H1 (cell line): ENCODE measurements around the gene CAMTA1. TPM values are rescaled to one million over a fixed set of nuclear protein-coding genes. Genes with fewer than 3 reads are reported as not detected.
A peak's percentile ranks its signal among the peaks of the same experiment; 100 is the strongest.

Experiments
- CTCF ChIA-PET: fragments of 300-600 bp; sonication (Branson Sonifier 250); formaldehyde crosslinking; loops from one replicate; lab custom pipeline; 2021; ENCODE audit not compliant: partially characterized antibody; lab: Charles Lee
- POLR2A ChIA-PET: fragments of 300-600 bp; sonication (Branson Sonifier 250); formaldehyde crosslinking; loops from one replicate; lab custom pipeline; 2021; ENCODE audit warnings: inconsistent platforms; ENCODE audit not compliant: partially characterized antibody; lab: Charles Lee
- DNase-seq, 2 experiments: peaks; one replicate each; pipeline versions ENCODE4 v3.0.0 to v3.0.0-alpha.2; 2010 to 2022; ENCODE audit warnings: low spot score in 2 of 2, low read depth in 1 of 2, mixed read lengths in 1 of 2
- FAIRE-seq: peaks from 2 replicates; lab custom pipeline; 2011; peaks lifted over from hg19 to GRCh38; lab: Jason Lieb, UNC
- H2AFZ ChIP-seq: 2 replicates; pipeline ENCODE4 v1.8.1; 2012; ENCODE audit warnings: low read length, inconsistent platforms
- H2AK5ac ChIP-seq: 2 replicates; pipeline ENCODE4 v1.6.1; 2013; ENCODE audit warnings: low read depth, low read length
- H2BK120ac ChIP-seq: replicated peaks from 2 replicates; pipeline ENCODE3; 2013; ENCODE audit warnings: low read depth, low read length, inconsistent platforms
- H2BK12ac ChIP-seq: 2 replicates; pipeline ENCODE4 v1.6.1; 2013; ENCODE audit warnings: low read depth, low read length
- H2BK15ac ChIP-seq: 2 replicates; pipeline ENCODE4 v1.6.1; 2013; ENCODE audit warnings: low read length
- H2BK20ac ChIP-seq: 2 replicates; pipeline ENCODE4 v1.6.1; 2013; ENCODE audit warnings: low read length
- H2BK5ac ChIP-seq: 2 replicates; pipeline ENCODE4 v1.6.1; 2013; ENCODE audit warnings: low read depth, low read length
- H3K14ac ChIP-seq: 2 replicates; pipeline ENCODE4 v1.6.1; 2013; ENCODE audit warnings: inconsistent platforms; ENCODE audit not compliant: insufficient read length
- H3K18ac ChIP-seq: 2 replicates; pipeline ENCODE4 v1.6.1; 2013; ENCODE audit warnings: low read length; ENCODE audit errors: extremely low read depth
- H3K23ac ChIP-seq: 2 replicates; pipeline ENCODE4 v1.6.1; 2013; ENCODE audit warnings: inconsistent platforms; ENCODE audit not compliant: insufficient read length
- H3K23me2 ChIP-seq: 2 replicates; pipeline ENCODE4 v1.6.1; 2013; ENCODE audit warnings: low read depth, low read length
- H3K27ac ChIP-seq: 2 replicates; pipeline ENCODE4 v1.6.1; 2011; ENCODE audit warnings: low read depth, low read length, inconsistent platforms
- H3K27me3 ChIP-seq, 4 experiments: replicated peaks in 1 of 4; 1 replicate in 1 of 4; 2 replicates in 3 of 4; pipeline versions ENCODE4 v1.6.1 to v1.8.1; 2011 to 2013; ENCODE audit warnings: low read length in 3 of 4, mild to moderate bottlenecking in 3 of 4, inconsistent platforms in 2 of 4, mixed read lengths in 2 of 4, moderate library complexity in 1 of 4; ENCODE audit not compliant: control insufficient read depth in 3 of 4, insufficient read depth in 3 of 4; ENCODE audit errors: extremely low read depth in 1 of 4
- H3K36me3 ChIP-seq, 4 experiments: 2 replicates each; pipeline versions ENCODE4 v1.6.1 to v1.8.1; 2011 to 2013; ENCODE audit warnings: mild to moderate bottlenecking in 4 of 4, low read length in 3 of 4, moderate library complexity in 2 of 4, control low read depth in 1 of 4, inconsistent platforms in 1 of 4; ENCODE audit not compliant: insufficient read depth in 4 of 4, control insufficient read depth in 2 of 4
- H3K4ac ChIP-seq: replicated peaks from 2 replicates; pipeline ENCODE3; 2013; ENCODE audit warnings: low read length, low read depth, mixed read lengths, inconsistent platforms; ENCODE audit not compliant: insufficient read length
- H3K4me1 ChIP-seq, 4 experiments: replicated peaks in 1 of 4; 1 replicate in 1 of 4; 2 replicates in 3 of 4; pipeline versions ENCODE4 v1.6.1 to v1.8.1; 2011 to 2013; ENCODE audit warnings: low read length in 3 of 4, inconsistent platforms in 2 of 4, mixed read lengths in 1 of 4; ENCODE audit not compliant: insufficient read depth in 4 of 4, control insufficient read depth in 3 of 4
- H3K4me2 ChIP-seq, 2 experiments: 2 replicates each; pipeline versions ENCODE4 v1.6.1 to v1.8.1; 2011 to 2013; ENCODE audit warnings: low read depth in 2 of 2, low read length in 2 of 2, control low read depth in 1 of 2, inconsistent platforms in 1 of 2, mild to moderate bottlenecking in 1 of 2; ENCODE audit not compliant: insufficient read depth in 1 of 2
- H3K4me3 ChIP-seq, 4 experiments: fragments of 200-600, 300-600 bp in 1 of 4; sonication (generic), shearing (Covaris generic), sonication (Bioruptor Twin) in 1 of 4; 2 replicates each; pipeline versions ENCODE4 v1.5.1 to v1.8.1; 2011 to 2016; ENCODE audit warnings: low read length in 4 of 4, low read depth in 3 of 4, control low read depth in 2 of 4, inconsistent platforms in 2 of 4, mild to moderate bottlenecking in 2 of 4, mixed read lengths in 1 of 4, moderate library complexity in 1 of 4; ENCODE audit not compliant: insufficient read depth in 2 of 4; ENCODE audit errors: extremely low read depth in 1 of 4
- H3K56ac ChIP-seq: replicated peaks from 2 replicates; pipeline ENCODE3; 2013; ENCODE audit warnings: low read depth, mild to moderate bottlenecking, mixed read lengths, low read length, inconsistent platforms; ENCODE audit not compliant: insufficient read length
- H3K79me1 ChIP-seq: 2 replicates; pipeline ENCODE4 v1.6.1; 2013; ENCODE audit warnings: low read depth, low read length, control low read depth
- H3K79me2 ChIP-seq, 2 experiments: 2 replicates each; pipeline versions ENCODE4 v1.6.1 to v1.8.1; 2012 to 2013; ENCODE audit warnings: low read length in 2 of 2, mild to moderate bottlenecking in 2 of 2, inconsistent platforms in 1 of 2; ENCODE audit not compliant: insufficient read depth in 2 of 2, control insufficient read depth in 1 of 2
- H3K9ac ChIP-seq, 4 experiments: replicated peaks in 1 of 4; 1 replicate in 1 of 4; 2 replicates in 3 of 4; pipeline versions ENCODE4 v1.6.1 to v1.8.1; 2011 to 2013; ENCODE audit warnings: low read depth in 3 of 4, low read length in 3 of 4, control low read depth in 2 of 4, mild to moderate bottlenecking in 2 of 4, moderate library complexity in 2 of 4, inconsistent platforms in 1 of 4; ENCODE audit errors: extremely low read depth in 1 of 4
- H3K9me3 ChIP-seq, 2 experiments: 2 replicates each; pipeline versions ENCODE4 v1.6.1 to v1.8.1; 2012 to 2013; ENCODE audit warnings: mild to moderate bottlenecking in 2 of 2, moderate library complexity in 2 of 2, control low read depth in 1 of 2, inconsistent platforms in 1 of 2, low read depth in 1 of 2, low read length in 1 of 2, mixed read lengths in 1 of 2; ENCODE audit not compliant: insufficient read depth in 2 of 2
- H4K20me1 ChIP-seq, 2 experiments: replicated peaks in 1 of 2; 2 replicates each; pipeline versions ENCODE3 to v1.8.1; 2011 to 2013; ENCODE audit warnings: inconsistent platforms in 2 of 2, low read length in 2 of 2, mild to moderate bottlenecking in 1 of 2; ENCODE audit not compliant: insufficient read depth in 2 of 2, control insufficient read depth in 1 of 2
- H4K5ac ChIP-seq: 2 replicates; pipeline ENCODE4 v1.6.1; 2013; ENCODE audit warnings: low read length, low read depth, mixed read lengths, inconsistent platforms; ENCODE audit not compliant: insufficient read length
- H4K8ac ChIP-seq: 2 replicates; pipeline ENCODE4 v1.8.0; 2013; ENCODE audit warnings: mild to moderate bottlenecking, moderate library complexity, low read length, inconsistent platforms; ENCODE audit not compliant: insufficient read depth; ENCODE audit errors: extremely low read depth
- H4K91ac ChIP-seq: replicated peaks from 2 replicates; pipeline ENCODE3; 2013; ENCODE audit warnings: low read length, mixed read lengths, inconsistent platforms; ENCODE audit not compliant: insufficient read length
- CHD1 ChIP-seq: IDR thresholded peaks from 2 replicates; pipeline ENCODE4 v1.6.1; 2012; ENCODE audit warnings: low read depth, low read length, improper control_type of control experiment
- EP300 ChIP-seq, 2 experiments: IDR thresholded peaks; 1 replicate in 1 of 2; 2 replicates in 1 of 2; pipeline ENCODE4 v1.6.1; 2011 to 2012; ENCODE audit warnings: low read depth in 2 of 2, low read length in 2 of 2, mild to moderate bottlenecking in 2 of 2, borderline replicate concordance in 1 of 2, inconsistent platforms in 1 of 2, moderate library complexity in 1 of 2
- HDAC2 ChIP-seq, 2 experiments: fragments of 300-600 bp in 1 of 2; sonication (generic) in 1 of 2; IDR thresholded peaks; 2 replicates each; pipeline ENCODE4 v1.6.1; 2011 to 2012; ENCODE audit warnings: low read depth in 2 of 2, low read length in 2 of 2, mild to moderate bottlenecking in 2 of 2, moderate library complexity in 2 of 2, borderline replicate concordance in 1 of 2, inconsistent platforms in 1 of 2
- MAX ChIP-seq: IDR thresholded peaks from 2 replicates; pipeline ENCODE4 v1.6.1; 2012; ENCODE audit warnings: inconsistent platforms
- NANOG ChIP-seq: IDR thresholded peaks from 2 replicates; pipeline ENCODE4 v1.6.1; 2011; ENCODE audit warnings: low read length, low read depth, mild to moderate bottlenecking, inconsistent platforms; ENCODE audit not compliant: insufficient read depth, poor library complexity, severe bottlenecking
- RBBP5 ChIP-seq: IDR thresholded peaks from 2 replicates; pipeline ENCODE4 v1.7.1; 2012; ENCODE audit warnings: low read depth, mild to moderate bottlenecking, inconsistent platforms, low read length, moderate library complexity, borderline replicate concordance
- RFX5 ChIP-seq: IDR thresholded peaks from 2 replicates; pipeline ENCODE4 v1.6.1; 2011; ENCODE audit warnings: low read depth, low read length, improper control_type of control experiment, borderline replicate concordance
- WGBS, 2 experiments: shearing (Covaris generic) in 1 of 2; methylation state at CpG; one replicate each; pipeline versions ENCODE4 v1.1.6 to v1.1.7; 2013 to 2015; ENCODE audit warnings: low lambda C conversion rate in 2 of 2, mixed read lengths in 2 of 2, inconsistent platforms in 1 of 2, low coverage in 1 of 2, missing lambda C conversion rate in 1 of 2; ENCODE audit not compliant: insufficient replicate concordance in 2 of 2, insufficient coverage in 1 of 2, insufficient read length in 1 of 2; ENCODE audit errors: extremely low coverage in 1 of 2, missing lambda C conversion rate in 1 of 2; 5-methylcytosine and 5-hydroxymethylcytosine counted together
- polyA plus RNA-seq, 7 experiments: library from polyadenylated mRNA; depleted of rRNA in 3 of 7; stranded (reverse) in 5 of 7; unstranded in 2 of 7; fragments of >200 nt in 5 of 7; fragments of 200-250 nt in 2 of 7; gene quantifications; 1 replicate in 5 of 7; 2 replicates in 1 of 7; 4 replicates in 1 of 7; pipeline versions ENCODE4 v1.2.1 to v1.2.3, GENCODE V29; 2011 to 2013; ENCODE audit warnings: missing spikeins in 2 of 7, mixed read lengths in 2 of 7
- total RNA-seq: library from RNA; stranded (reverse); fragmentation: NEBNext Ultra II Directional; extraction: Animal tissue kit (Norgen Biotek cat#: 25700); gene quantifications from 2 replicates; pipeline ENCODE4 v1.2.1, GENCODE V29; 2021

The CAMTA1 gene
- total and polyA plus RNA-seq, 2 of the 8 experiments (the other 6 are each of a cell fraction or from before 2014, with no cell fraction given) = 65.0 to 119 TPM

DNA sequence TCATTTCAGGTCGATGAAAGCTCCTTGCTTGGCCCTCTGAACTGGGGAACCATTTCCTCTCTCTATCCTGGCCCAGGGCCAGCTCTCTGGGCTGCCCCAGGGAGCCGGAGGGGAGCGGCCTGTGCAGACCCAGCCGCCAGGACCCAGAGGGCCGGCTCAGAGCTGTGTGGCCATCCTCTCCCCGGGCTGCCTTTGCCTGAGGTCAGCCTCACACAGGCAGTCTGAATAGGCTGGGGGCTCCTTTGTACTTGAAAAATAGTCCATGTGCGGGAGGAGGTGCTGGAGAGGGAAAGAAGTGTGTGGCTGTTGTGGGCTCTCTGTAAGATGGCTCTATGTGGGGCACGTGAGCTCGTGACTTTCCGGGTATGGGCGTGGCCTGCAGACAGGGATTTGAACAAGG, 710.7 kb downstream of the CAMTA1 start:
- H4K8ac ChIP-seq = no peak overlapping the region
- H3K27ac ChIP-seq = no peak overlapping the region
- no peak overlapping the region for H3K4ac ChIP-seq
- H3K4me3 ChIP-seq = no peak overlapping the region
- 85% methylated on average over 10 of the region's 11 CpGs; no CpG with 5 or more reads in 1 of the 2 experiments for WGBS, 2 experiments
- H3K4me1 ChIP-seq = peaks cover 0 to 4% (median 3%) of the 10 kb centered on the region in 4 experiments; a peak in 2 of 7 replicates
- H3K36me3 ChIP-seq = peaks cover 0 to 3% (median 0%) of the 10 kb centered on the region in 4 experiments; a peak in 1 of 8 replicates
- H2BK20ac ChIP-seq = no peak overlapping the region
- DNase-seq (no peak), FAIRE-seq (no peak)
- no peak overlapping the region for H4K91ac ChIP-seq
- peaks cover 24% of the 10 kb centered on the region for H3K23me2 ChIP-seq
- H3K27me3 ChIP-seq = no peaks in the 10 kb centered on the region
- H3K79me2 ChIP-seq = no peaks in the 10 kb centered on the region
- peaks cover 0 to 7% of the 10 kb centered on the region in 2 experiments for H4K20me1 ChIP-seq
- H3K18ac ChIP-seq = no peak overlapping the region
- peaks cover 0 to 5% of the 10 kb centered on the region in 2 experiments; a peak in 1 of 4 replicates for H3K9me3 ChIP-seq
- H3K9ac ChIP-seq = no peak overlapping the region
- H3K79me1 ChIP-seq = no peaks in the 10 kb centered on the region
- no peak overlapping the region for H2BK5ac ChIP-seq
- H3K56ac ChIP-seq = no peak overlapping the region
- H2AFZ ChIP-seq = no peak overlapping the region
- no peak overlapping the region for H4K5ac ChIP-seq
- H2BK12ac ChIP-seq = no peak overlapping the region
- no peak overlapping the region for H2BK120ac ChIP-seq
- no peak overlapping the region for H2BK15ac ChIP-seq
- ChIA-PET POLR2A (no interaction called here), CTCF (interaction anchor here (1.2 to 2.0 kb wide), 3 partner anchors 10 to 42 kb away, joined by 3 to 4 read pairs (median 4); no protein-coding TSS in a partner anchor)
- no peak overlapping the region for H3K14ac ChIP-seq
- 0 out of 2 replicates have a peak overlapping the region, but pooled peaks have one; percentile 53 for H2AK5ac ChIP-seq
- no peak overlapping the region for H3K4me2 ChIP-seq
- no peak overlapping the region for H3K23ac ChIP-seq
- TF ChIP-seq CHD1 (no peak), RFX5 (no peak), EP300 (IDR thresholded peaks at IDR 0.05; ENCODE audit: borderline replicate concordance in 1 of 2, low read depth in 2 of 2, low read length in 2 of 2) (no peak), NANOG (no peak), HDAC2 (IDR thresholded peaks at IDR 0.05; ENCODE audit: borderline replicate concordance in 1 of 2, low read depth in 2 of 2, low read length in 2 of 2) (no peak), RBBP5 (no peak), MAX (no peak)
